DND-41 (cell line): Measurements from ENCODE around the gene CBARP.

Experiments
- CTCF ChIP-seq: IDR thresholded peaks from 2 replicates; pipeline ENCODE4 v1.5.1; 2012; ENCODE audit warnings: borderline replicate concordance, low read length, moderate library complexity, mild to moderate bottlenecking; ENCODE audit not compliant: poor library complexity, severe bottlenecking; ENCODE audit errors: extremely low read depth
- EZH2 ChIP-seq: IDR thresholded peaks from 3 replicates; pipeline ENCODE4 v1.6.1; 2012; ENCODE audit warnings: borderline replicate concordance, low read depth, mild to moderate bottlenecking, moderate library complexity, low read length, inconsistent platforms; ENCODE audit not compliant: severe bottlenecking

GRCh38 chr19:1258163-1258492 is 20.3 kb upstream of the CBARP start:
- TF ChIP-seq CTCF (no peak), EZH2 (no peak)
